ENCODE results near the gene SEPTIN8. TPM values are rescaled to one million over a fixed set of nuclear protein-coding genes. Genes with fewer than 3 reads are reported as not detected.

The SEPTIN8 gene
- total and polyA plus RNA-seq, 10 of the 15 experiments (the other 5 are each of a cell fraction or from before 2014, with no cell fraction given) = 6.1 to 96.1 (median 29.4) TPM

DNA sequence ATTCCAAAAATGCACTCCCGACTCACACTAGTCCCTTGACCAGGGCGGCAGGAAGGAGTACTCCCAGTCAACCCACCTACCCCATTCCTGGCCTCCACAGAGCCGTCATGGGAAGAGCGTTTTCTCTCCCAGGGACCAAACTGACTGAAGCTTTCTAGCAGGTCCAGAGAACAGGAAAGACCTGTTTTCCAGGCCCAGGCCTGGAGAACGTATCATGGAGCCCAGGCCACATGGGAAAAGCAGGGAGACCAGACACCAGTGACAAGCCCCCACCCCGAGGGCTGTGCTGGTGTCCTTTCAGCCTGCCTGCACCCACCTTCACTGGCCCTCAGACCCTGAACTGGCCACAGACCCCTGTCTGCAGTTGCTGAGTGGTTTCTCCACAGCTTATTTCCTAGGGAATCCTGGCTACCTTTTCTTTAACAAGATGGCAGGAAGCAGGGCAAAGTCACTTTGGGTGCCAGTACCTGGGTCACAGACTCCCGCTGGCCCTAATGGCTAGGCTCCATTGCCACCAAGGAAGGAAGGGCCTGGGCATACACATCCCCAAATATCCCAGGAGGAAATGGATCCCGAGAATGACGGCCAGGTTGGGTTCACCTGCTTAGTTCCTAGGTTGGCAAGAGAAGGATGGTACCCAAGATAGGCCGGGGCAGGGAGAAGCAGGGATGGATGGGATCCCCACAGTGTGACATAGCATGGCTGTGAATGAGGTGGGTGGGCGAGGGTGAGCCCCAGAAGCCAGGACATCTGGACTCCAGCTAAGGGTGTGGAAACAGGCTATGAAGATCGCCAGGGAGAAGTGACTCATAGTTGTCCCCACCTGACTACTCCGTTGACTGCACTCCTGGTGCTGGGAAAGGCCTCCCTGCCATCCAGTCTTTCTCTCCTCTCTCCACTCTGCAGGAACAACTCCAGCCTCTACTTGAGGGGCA lies 17.7 kb downstream of the SEPTIN8 start (continued):
- no peak for TF ChIP-seq BRCA1 (IDR thresholded peaks at IDR 0.05; ENCODE audit: low read depth, low read length)

DNA sequence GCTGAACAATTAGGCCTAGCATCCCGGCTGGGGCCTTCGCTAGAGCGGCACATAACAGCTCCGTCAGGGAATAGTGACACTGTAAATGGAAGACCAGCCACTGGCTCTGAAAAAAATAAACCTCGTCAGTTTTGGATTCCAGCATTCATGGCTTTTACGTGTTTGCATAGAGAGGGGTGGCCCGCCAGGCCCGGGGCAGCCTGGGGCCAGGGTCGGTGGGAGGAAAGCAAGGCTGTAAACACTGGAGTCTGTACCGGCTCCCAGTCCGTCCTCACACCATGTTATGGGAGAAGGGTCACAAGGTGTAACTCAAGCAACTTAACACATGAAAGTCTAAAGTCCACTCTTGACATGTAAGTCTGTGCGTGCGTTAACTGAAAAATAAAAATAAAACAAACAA lies 18.6 kb downstream of the SEPTIN8 start:
- Histone ChIP-seq H3K36me3 (ENCODE audit: control insufficient read depth in 2 of 2, insufficient read depth in 2 of 2, low read length in 1 of 2) (peaks cover 6 to 19% of the 10 kb centered on the region in 2 experiments), H3K4me1 (ENCODE audit: control insufficient read depth, insufficient read depth, low read length) (no peaks in the 10 kb centered on the region), H2AFZ (ENCODE audit: control insufficient read depth, low read depth, low read length) (no peak overlapping the region), H3K4me2 (ENCODE audit: control insufficient read depth, insufficient read depth) (no peak overlapping the region), H3K9me3 (replicated peaks; ENCODE audit: control insufficient read depth, insufficient read depth, low read length) (no peaks in the 10 kb centered on the region), H4K20me1 (ENCODE audit: control insufficient read depth, insufficient read depth) (no peaks in the 10 kb centered on the region), H3K4me3 (no peak overlapping the region), H3K79me2 (ENCODE audit: control insufficient read depth, insufficient read depth, low read length) (no peaks in the 10 kb centered on the region), H3K27ac (ENCODE audit: control insufficient read depth, insufficient read depth) (no peak overlapping the region), H3K9ac (ENCODE audit: control insufficient read depth, insufficient read depth, low read length) (no peak overlapping the region), H3K27me3 (replicated peaks in 1 of 2; ENCODE audit: control insufficient read depth in 2 of 2, insufficient read depth in 2 of 2, low read length in 1 of 2) (no peaks in the 10 kb centered on the region)
- CTCF ChIA-PET = interaction anchor here (7.4 kb wide), 1 partner anchor 60 kb away, joined by 136 read pairs; no protein-coding TSS in a partner anchor
- RAD21 ChIA-PET (ENCODE audit: unreplicated experiment) = no interaction called here
- TF ChIP-seq, protein P1, sequence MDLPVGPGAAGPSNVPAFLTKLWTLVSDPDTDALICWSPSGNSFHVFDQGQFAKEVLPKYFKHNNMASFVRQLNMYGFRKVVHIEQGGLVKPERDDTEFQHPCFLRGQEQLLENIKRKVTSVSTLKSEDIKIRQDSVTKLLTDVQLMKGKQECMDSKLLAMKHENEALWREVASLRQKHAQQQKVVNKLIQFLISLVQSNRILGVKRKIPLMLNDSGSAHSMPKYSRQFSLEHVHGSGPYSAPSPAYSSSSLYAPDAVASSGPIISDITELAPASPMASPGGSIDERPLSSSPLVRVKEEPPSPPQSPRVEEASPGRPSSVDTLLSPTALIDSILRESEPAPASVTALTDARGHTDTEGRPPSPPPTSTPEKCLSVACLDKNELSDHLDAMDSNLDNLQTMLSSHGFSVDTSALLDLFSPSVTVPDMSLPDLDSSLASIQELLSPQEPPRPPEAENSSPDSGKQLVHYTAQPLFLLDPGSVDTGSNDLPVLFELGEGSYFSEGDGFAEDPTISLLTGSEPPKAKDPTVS (IDR thresholded peaks at IDR 0.05; ENCODE audit: low read depth, low read length) = no peak
- TF ChIP-seq RCOR1 (conservative IDR thresholded peaks at IDR 0.05; ENCODE audit: low read depth, low read length) (no peak), ZBED1 (IDR thresholded peaks at IDR 0.05; ENCODE audit: borderline replicate concordance) (no peak), NRF1 (conservative IDR thresholded peaks at IDR 0.05; ENCODE audit: low read depth, low read length) (no peak), SREBF2 (IDR thresholded peaks at IDR 0.05; ENCODE audit: low read length) (no peak), FOXK2 (IDR thresholded peaks at IDR 0.05) (no peak), JUNB (IDR thresholded peaks at IDR 0.05) (no peak), RFX5 (IDR thresholded peaks at IDR 0.05; ENCODE audit: low read depth, low read length) (no peak)
- TF ChIP-seq, protein P2, sequence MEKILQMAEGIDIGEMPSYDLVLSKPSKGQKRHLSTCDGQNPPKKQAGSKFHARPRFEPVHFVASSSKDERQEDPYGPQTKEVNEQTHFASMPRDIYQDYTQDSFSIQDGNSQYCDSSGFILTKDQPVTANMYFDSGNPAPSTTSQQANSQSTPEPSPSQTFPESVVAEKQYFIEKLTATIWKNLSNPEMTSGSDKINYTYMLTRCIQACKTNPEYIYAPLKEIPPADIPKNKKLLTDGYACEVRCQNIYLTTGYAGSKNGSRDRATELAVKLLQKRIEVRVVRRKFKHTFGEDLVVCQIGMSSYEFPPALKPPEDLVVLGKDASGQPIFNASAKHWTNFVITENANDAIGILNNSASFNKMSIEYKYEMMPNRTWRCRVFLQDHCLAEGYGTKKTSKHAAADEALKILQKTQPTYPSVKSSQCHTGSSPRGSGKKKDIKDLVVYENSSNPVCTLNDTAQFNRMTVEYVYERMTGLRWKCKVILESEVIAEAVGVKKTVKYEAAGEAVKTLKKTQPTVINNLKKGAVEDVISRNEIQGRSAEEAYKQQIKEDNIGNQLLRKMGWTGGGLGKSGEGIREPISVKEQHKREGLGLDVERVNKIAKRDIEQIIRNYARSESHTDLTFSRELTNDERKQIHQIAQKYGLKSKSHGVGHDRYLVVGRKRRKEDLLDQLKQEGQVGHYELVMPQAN (conservative IDR thresholded peaks at IDR 0.05) = no peak
- intact Hi-C loops (cut with micrococcal nuclease; ENCODE audit: unreplicated experiment) (no loop called here), in situ Hi-C loops (cut with MboI) (no loop called here)
- 97% methylated on average over 13 of the region's 13 CpGs for WGBS (ENCODE audit: insufficient coverage, insufficient replicate concordance, low lambda C conversion rate, missing lambda C conversion rate)
- no peak for DNase-seq (ENCODE audit: low read depth, low spot score)
- ATAC-seq = no peak
- no TSS peak for BruUV-seq (replicated peaks)
- no peak for FAIRE-seq
- SMC1A ChIA-PET (ENCODE audit: uncharacterized antibody, unreplicated experiment) = interaction anchor here (0.5 to 10.1 kb wide), 6 partner anchors 11 to 266 kb away, joined by 3 to 129 read pairs (median 4); partner anchors contain the start of gene CCNI2
- POLR2A ChIA-PET = interaction anchor here (1.0 kb wide), 1 partner anchor 44 kb away, joined by 3 read pairs; no protein-coding TSS in a partner anchor

Measured in GM12878 (cell line).